ENCODE data around the gene FOXN3.

DNA sequence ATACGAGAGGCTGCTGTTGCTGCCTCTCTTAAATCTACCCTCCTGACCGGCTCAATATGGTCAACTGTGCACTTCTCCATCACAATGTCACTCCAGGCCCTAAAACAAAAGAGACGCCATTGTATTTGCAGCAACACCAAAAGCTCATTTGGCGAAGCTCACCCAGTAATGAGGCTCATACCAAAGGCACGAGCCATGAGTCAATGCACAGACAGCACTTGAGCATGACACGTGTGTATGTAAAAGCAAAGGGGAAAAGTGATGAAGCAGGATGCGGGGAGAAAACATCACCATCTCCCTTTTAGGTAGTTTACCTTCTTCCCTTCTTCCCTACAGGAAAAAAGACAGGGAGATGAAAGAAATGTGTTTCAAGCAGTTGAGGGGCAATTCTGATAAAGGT is 150.3 kb downstream of the FOXN3 start:
- TF ChIP-seq, protein P1, sequence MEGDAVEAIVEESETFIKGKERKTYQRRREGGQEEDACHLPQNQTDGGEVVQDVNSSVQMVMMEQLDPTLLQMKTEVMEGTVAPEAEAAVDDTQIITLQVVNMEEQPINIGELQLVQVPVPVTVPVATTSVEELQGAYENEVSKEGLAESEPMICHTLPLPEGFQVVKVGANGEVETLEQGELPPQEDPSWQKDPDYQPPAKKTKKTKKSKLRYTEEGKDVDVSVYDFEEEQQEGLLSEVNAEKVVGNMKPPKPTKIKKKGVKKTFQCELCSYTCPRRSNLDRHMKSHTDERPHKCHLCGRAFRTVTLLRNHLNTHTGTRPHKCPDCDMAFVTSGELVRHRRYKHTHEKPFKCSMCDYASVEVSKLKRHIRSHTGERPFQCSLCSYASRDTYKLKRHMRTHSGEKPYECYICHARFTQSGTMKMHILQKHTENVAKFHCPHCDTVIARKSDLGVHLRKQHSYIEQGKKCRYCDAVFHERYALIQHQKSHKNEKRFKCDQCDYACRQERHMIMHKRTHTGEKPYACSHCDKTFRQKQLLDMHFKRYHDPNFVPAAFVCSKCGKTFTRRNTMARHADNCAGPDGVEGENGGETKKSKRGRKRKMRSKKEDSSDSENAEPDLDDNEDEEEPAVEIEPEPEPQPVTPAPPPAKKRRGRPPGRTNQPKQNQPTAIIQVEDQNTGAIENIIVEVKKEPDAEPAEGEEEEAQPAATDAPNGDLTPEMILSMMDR (IDR thresholded peaks at IDR 0.05): no peak
- TF ChIP-seq EP300 (IDR thresholded peaks at IDR 0.05): no peak

Data from ovary (tissue), 3 donors.